Astrocyte (in vitro differentiated cells and primary cell): Measurements from ENCODE around the gene MAP6.

ENCODE experiments used
- CTCF ChIP-seq: IDR thresholded peaks from 2 replicates; pipeline ENCODE4 v1.5.1; 2011; ENCODE audit warnings: low read depth, mild to moderate bottlenecking, inconsistent platforms, low read length, moderate library complexity; ENCODE audit not compliant: insufficient read depth
- EZH2 ChIP-seq: IDR thresholded peaks from 2 replicates; pipeline ENCODE4 v1.6.1; 2012; ENCODE audit warnings: mild to moderate bottlenecking, low read length, inconsistent platforms; ENCODE audit not compliant: insufficient read depth

GRCh38 chr11:75637998-75638397 is 30.8 kb downstream of the MAP6 start:
- TF ChIP-seq EZH2 (no peak), CTCF (no peak)
